Endothelial cell (in vitro differentiated cells): ENCODE measurements around the gene NOTCH1. TPM values are rescaled to one million over a fixed set of nuclear protein-coding genes. Genes with fewer than 3 reads are reported as not detected.

Experiments used
- DNase-seq: peaks from one replicate; pipeline ENCODE4 v3.0.0; 2021; ENCODE audit warnings: low spot score
- H3K27ac Mint-ChIP-seq: one replicate; pipeline ENCODE4 v1.8.0; 2021; ENCODE audit warnings: mixed read lengths, inconsistent platforms; ENCODE audit not compliant: unreplicated experiment
- H3K27me3 Mint-ChIP-seq: one replicate; pipeline ENCODE4 v1.8.0; 2021; ENCODE audit warnings: mild to moderate bottlenecking, moderate library complexity, mixed read lengths, inconsistent platforms; ENCODE audit not compliant: unreplicated experiment
- H3K36me3 Mint-ChIP-seq: one replicate; pipeline ENCODE4 v1.8.0; 2021; ENCODE audit warnings: mild to moderate bottlenecking, low read depth, mixed read lengths, inconsistent platforms; ENCODE audit not compliant: unreplicated experiment
- H3K4me1 Mint-ChIP-seq: one replicate; pipeline ENCODE4 v1.8.0; 2021; ENCODE audit warnings: mild to moderate bottlenecking, mixed read lengths, inconsistent platforms; ENCODE audit not compliant: unreplicated experiment
- H3K4me3 Mint-ChIP-seq: one replicate; pipeline ENCODE4 v1.8.0; 2021; ENCODE audit warnings: mild to moderate bottlenecking, mixed read lengths, inconsistent platforms; ENCODE audit not compliant: unreplicated experiment
- H3K9me3 Mint-ChIP-seq: one replicate; pipeline ENCODE4 v1.8.0; 2021; ENCODE audit warnings: mixed read lengths, inconsistent platforms; ENCODE audit not compliant: unreplicated experiment
- CTCF ChIP-seq: fragments of 200-600 bp; sonication (generic); IDR thresholded peaks from one replicate; pipeline ENCODE4 v1.5.0; 2021; ENCODE audit warnings: antibody characterized with exemption; ENCODE audit not compliant: unreplicated experiment
- microRNA-seq: library from miRNA; unstranded; fragments of <30 nt; microRNA quantifications from one replicate; pipeline ENCODE4, GENCODE V29; 2020; ENCODE audit not compliant: unreplicated experiment
- total RNA-seq: library from RNA; stranded (reverse); fragmentation: NEBNext Ultra II Directional; extraction: Animal tissue kit (Norgen Biotek cat#: 25700); gene quantifications from one replicate; pipeline ENCODE4 v1.2.1, GENCODE V29; 2021; ENCODE audit not compliant: unreplicated experiment

Gene NOTCH1
- total RNA-seq, 1 donor from 2014 or later, result 312 TPM

GRCh38 chr9:136448655-136449054, 97.2 kb downstream of the NOTCH1 start:
- Mint-ChIP-seq H3K4me1 (no peaks in the 10 kb centered on the region), H3K36me3 (peaks cover 65% of the 10 kb centered on the region), H3K4me3 (no peak overlapping the region), H3K9me3 (no peaks in the 10 kb centered on the region), H3K27me3 (peaks cover 21% of the 10 kb centered on the region), H3K27ac (no peak overlapping the region)
- DNase-seq, result no peak
- TF ChIP-seq CTCF, result no peak

DNA sequence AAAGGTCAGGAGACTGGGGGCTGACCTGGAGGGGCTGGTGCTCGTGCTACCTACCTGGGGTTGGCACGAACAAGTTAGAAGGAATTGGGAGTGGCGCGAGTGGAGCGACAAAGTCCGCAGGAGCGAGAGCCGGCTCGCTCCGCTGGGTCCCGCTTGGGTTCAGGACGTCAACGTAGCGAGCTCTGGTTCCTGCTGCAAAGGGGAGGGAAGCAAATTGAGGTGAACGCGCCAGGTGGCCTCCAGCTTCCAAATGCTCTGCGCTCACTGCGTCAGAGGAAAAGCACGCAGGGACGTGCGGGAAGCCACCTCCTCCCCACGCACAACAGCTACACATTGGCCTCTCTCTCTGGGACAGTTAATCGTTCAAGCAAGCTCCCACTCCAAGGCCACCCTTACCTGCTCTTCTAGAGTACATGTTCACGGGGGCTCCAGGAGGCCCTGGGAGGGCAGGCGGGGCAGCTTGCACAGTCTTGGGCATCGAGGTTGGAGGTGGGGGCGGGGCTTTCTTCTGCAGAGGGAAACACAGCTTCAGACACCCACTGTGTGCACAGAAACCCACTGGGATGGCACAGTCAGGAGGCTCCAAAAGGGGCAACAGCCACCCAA, 98.6 kb downstream of the NOTCH1 start:
- no peak for TF ChIP-seq CTCF
- Mint-ChIP-seq H3K36me3 (peaks cover 67% of the 10 kb centered on the region), H3K4me3 (peak overlapping the region; percentile 49), H3K4me1 (no peaks in the 10 kb centered on the region), H3K9me3 (no peaks in the 10 kb centered on the region), H3K27me3 (peaks cover 23% of the 10 kb centered on the region), H3K27ac (no peak overlapping the region)
- DNase-seq, result no peak

DNA sequence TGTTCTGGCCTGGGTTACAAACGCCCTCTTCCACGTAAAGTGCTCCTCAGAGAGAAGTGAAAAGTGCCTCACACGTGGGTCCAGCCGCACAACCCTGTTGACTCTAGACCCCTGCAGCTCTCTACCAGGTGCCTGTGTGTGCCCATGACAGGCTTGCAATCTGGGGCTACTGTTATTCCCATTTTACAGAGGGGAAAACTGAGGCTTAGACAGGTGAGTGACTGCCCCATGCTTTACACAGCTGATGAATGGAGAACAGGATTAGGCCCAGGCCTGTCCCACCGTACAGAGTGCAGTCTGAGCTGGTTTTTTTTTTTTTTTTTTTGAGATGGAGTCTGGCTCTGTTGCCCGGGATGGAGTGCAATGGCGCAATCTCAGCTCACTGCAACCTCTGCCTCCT, 100.0 kb downstream of the NOTCH1 start:
- no peak for DNase-seq
- H3K4me1 Mint-ChIP-seq, result no peaks in the 10 kb centered on the region
- no peak for TF ChIP-seq CTCF
- H3K27ac Mint-ChIP-seq, result no peak overlapping the region
- H3K27me3 Mint-ChIP-seq, result peaks cover 26% of the 10 kb centered on the region
- H3K36me3 Mint-ChIP-seq, result peaks cover 62% of the 10 kb centered on the region
- no peak overlapping the region for H3K4me3 Mint-ChIP-seq
- H3K9me3 Mint-ChIP-seq, result no peaks in the 10 kb centered on the region

Small RNA genes lying within 50 kb of the gene (microRNA-seq; reads per million reads assigned to microRNA genes)
- 1.9 reads per million, percentile 28 among the genes with 10 or more reads in this experiment for gene MIR4673
- 1.4 reads per million, percentile 21 among the genes with 10 or more reads in this experiment for gene MIR4674

Other genes with a start within 250 kb of the NOTCH1 start
- 0.05 TPM for gene CCDC187, start 242.0 kb downstream of the NOTCH1 start, total RNA-seq
- gene GPSM1, start 218.5 kb downstream of the NOTCH1 start, total RNA-seq, result 31.7 TPM
- 14.5 TPM for gene DNLZ, start 182.3 kb downstream of the NOTCH1 start, total RNA-seq
- gene CARD9, start 172.4 kb downstream of the NOTCH1 start, total RNA-seq, result 0.41 TPM
- 13.5 TPM for gene SNAPC4, start 145.9 kb downstream of the NOTCH1 start, total RNA-seq
- 45.0 TPM for gene ENTR1, start 135.4 kb downstream of the NOTCH1 start, total RNA-seq
- 61.3 TPM for gene PMPCA, start 135.4 kb downstream of the NOTCH1 start, total RNA-seq
- 23.6 TPM for gene INPP5E, start 106.2 kb downstream of the NOTCH1 start, total RNA-seq
- gene SEC16A, start 63.0 kb downstream of the NOTCH1 start, total RNA-seq, result 79.5 TPM
- gene EGFL7, start 116.9 kb upstream of the NOTCH1 start, total RNA-seq, result 945 TPM
- 38.9 TPM for gene AGPAT2, start 141.4 kb upstream of the NOTCH1 start, total RNA-seq
- 293 TPM for gene DIPK1B, start 166.5 kb upstream of the NOTCH1 start, total RNA-seq
- gene LCN10, start 196.9 kb upstream of the NOTCH1 start, total RNA-seq, result not detected
- not detected for gene LCN6, start 202.5 kb upstream of the NOTCH1 start, total RNA-seq
- gene LCN8, start 212.2 kb upstream of the NOTCH1 start, total RNA-seq, result not detected
- 0.49 TPM for gene LCN15, start 218.5 kb upstream of the NOTCH1 start, total RNA-seq
- 73.0 TPM for gene TMEM141, start 245.3 kb upstream of the NOTCH1 start, total RNA-seq